Caco-2 (cell line): ENCODE results near the gene NOL6. TPM values are rescaled to one million over a fixed set of nuclear protein-coding genes. Genes with fewer than 3 reads are reported as not detected.
"Not testable (repeated sequence)": the region's sequence is repeated elsewhere in the genome, so short reads cannot be mapped to it uniquely, and the experiment has no call there.

Experiments
- BruUV-seq: library from RNA; stranded (reverse); fragments of 400-500 nt; replicated peaks from 2 replicates; lab custom pipeline; 2021; lab: Mats Ljungman, UMichigan
- CTCF ChIA-PET: fragments of 300-600 bp; sonication (Branson Sonifier 250); formaldehyde crosslinking; loops from one replicate; lab custom pipeline; 2022; ENCODE audit warnings: antibody characterized with exemption; lab: Charles Lee
- POLR2A ChIA-PET: fragments of 300-600 bp; sonication (Branson Sonifier 250); formaldehyde crosslinking; loops from one replicate; lab custom pipeline; 2022; ENCODE audit warnings: antibody characterized with exemption; lab: Charles Lee
- DNase-seq, 2 experiments: peaks; one replicate each; pipeline versions ENCODE4 v3.0.0 to v3.0.0-alpha.2; 2020 to 2022
- H3K27me3 ChIP-seq: replicated peaks from 2 replicates; pipeline ENCODE4 v1.6.0; 2011; ENCODE audit warnings: low read length; ENCODE audit not compliant: control insufficient read depth, insufficient read depth
- H3K36me3 ChIP-seq: 2 replicates; pipeline ENCODE4 v1.5.1; 2011; ENCODE audit warnings: low read length; ENCODE audit not compliant: control insufficient read depth, insufficient read depth
- H3K4me1 ChIP-seq: fragments of 250-450 bp; sonication (Bioruptor Pico); 2 replicates; pipeline ENCODE4 v1.5.1; 2020; ENCODE audit warnings: mild to moderate bottlenecking
- H3K4me3 ChIP-seq: 2 replicates; pipeline ENCODE4 v1.5.1; 2011; ENCODE audit warnings: low read depth, mild to moderate bottlenecking, control low read depth, low read length
- H3K9me3 ChIP-seq: fragments of 250-450 bp; sonication (Bioruptor Pico); 2 replicates; pipeline ENCODE4 v1.5.1; 2020; ENCODE audit warnings: mild to moderate bottlenecking, moderate library complexity
- H3K27ac Mint-ChIP-seq: one replicate; pipeline ENCODE4 v1.8.0; 2022; ENCODE audit warnings: mixed read lengths; ENCODE audit not compliant: unreplicated experiment
- H3K27me3 Mint-ChIP-seq: one replicate; pipeline ENCODE4 v1.8.0; 2022; ENCODE audit warnings: mixed read lengths; ENCODE audit not compliant: insufficient read depth, unreplicated experiment
- H3K36me3 Mint-ChIP-seq: one replicate; pipeline ENCODE4 v1.8.0; 2022; ENCODE audit warnings: mild to moderate bottlenecking, mixed read lengths; ENCODE audit not compliant: insufficient read depth, unreplicated experiment
- H3K4me1 Mint-ChIP-seq: one replicate; pipeline ENCODE4 v1.8.0; 2022; ENCODE audit warnings: low read depth, mixed read lengths; ENCODE audit not compliant: unreplicated experiment
- H3K4me3 Mint-ChIP-seq: one replicate; pipeline ENCODE4 v1.8.0; 2022; ENCODE audit warnings: mild to moderate bottlenecking, moderate library complexity, mixed read lengths; ENCODE audit not compliant: unreplicated experiment
- H3K9me3 Mint-ChIP-seq: one replicate; pipeline ENCODE4 v1.8.0; 2022; ENCODE audit warnings: mixed read lengths; ENCODE audit not compliant: unreplicated experiment
- intact Hi-C: fragments of 100-400 bp; cut with micrococcal nuclease; formaldehyde crosslinking; loops from one replicate; pipeline ENCODE4 v1.10.0; 2022; ENCODE audit not compliant: unreplicated experiment
- total RNA-seq: library from RNA; stranded (reverse); gene quantifications from 2 replicates; pipeline ENCODE4 v1.2.3, GENCODE V29; 2022
- TF ChIP-seq, protein P1 (sequence below), 2 experiments: fragments of 200-600 bp in 1 of 2; IDR thresholded peaks; 1 replicate in 1 of 2; 2 replicates in 1 of 2; pipeline versions ENCODE4 v1.5.1 to v1.8.0; 2011 to 2022; ENCODE audit warnings: antibody characterized with exemption in 1 of 2, control low read depth in 1 of 2, inconsistent platforms in 1 of 2, low read depth in 1 of 2, low read length in 1 of 2, mild to moderate bottlenecking in 1 of 2, moderate library complexity in 1 of 2; ENCODE audit not compliant: insufficient read depth in 1 of 2, severe bottlenecking in 1 of 2, unreplicated experiment in 1 of 2

NOL6 gene
- total RNA-seq, 1 experiment from 2014 or later = 47.2 TPM

DNA sequence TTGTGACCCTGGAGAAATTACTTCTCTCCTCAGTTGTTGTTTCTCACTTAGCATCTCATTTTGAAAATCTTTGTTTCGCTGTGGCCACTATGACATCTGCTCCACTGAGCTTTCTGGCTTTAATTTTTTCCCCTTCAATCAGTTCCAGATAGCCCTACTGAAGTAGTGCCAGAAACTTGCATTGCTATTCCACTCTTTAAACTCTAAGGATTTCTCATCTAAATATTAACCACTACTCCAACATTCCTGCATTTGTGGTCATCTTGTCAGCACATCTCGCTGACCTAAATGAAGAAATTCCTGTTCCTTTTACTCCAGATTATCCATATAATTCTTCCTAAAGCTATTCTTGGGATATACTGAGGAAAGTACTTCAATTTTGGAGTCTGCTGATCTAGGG lies 15.3 kb upstream of the NOL6 start:
- Histone ChIP-seq H3K27me3 (no peaks in the 10 kb centered on the region), H3K9me3 (no peaks in the 10 kb centered on the region), H3K4me3 (no peak overlapping the region), H3K4me1 (no peaks in the 10 kb centered on the region), H3K36me3 (no peaks in the 10 kb centered on the region)
- ChIA-PET POLR2A (no interaction called here), CTCF (no interaction called here)
- H3K27ac Mint-ChIP-seq = no peak overlapping the region
- no TSS peak for BruUV-seq
- DNase-seq = no peak
- TF ChIP-seq, protein P1, sequence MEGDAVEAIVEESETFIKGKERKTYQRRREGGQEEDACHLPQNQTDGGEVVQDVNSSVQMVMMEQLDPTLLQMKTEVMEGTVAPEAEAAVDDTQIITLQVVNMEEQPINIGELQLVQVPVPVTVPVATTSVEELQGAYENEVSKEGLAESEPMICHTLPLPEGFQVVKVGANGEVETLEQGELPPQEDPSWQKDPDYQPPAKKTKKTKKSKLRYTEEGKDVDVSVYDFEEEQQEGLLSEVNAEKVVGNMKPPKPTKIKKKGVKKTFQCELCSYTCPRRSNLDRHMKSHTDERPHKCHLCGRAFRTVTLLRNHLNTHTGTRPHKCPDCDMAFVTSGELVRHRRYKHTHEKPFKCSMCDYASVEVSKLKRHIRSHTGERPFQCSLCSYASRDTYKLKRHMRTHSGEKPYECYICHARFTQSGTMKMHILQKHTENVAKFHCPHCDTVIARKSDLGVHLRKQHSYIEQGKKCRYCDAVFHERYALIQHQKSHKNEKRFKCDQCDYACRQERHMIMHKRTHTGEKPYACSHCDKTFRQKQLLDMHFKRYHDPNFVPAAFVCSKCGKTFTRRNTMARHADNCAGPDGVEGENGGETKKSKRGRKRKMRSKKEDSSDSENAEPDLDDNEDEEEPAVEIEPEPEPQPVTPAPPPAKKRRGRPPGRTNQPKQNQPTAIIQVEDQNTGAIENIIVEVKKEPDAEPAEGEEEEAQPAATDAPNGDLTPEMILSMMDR (IDR thresholded peaks at IDR 0.05; ENCODE audit: insufficient read depth in 1 of 2, low read depth in 1 of 2, low read length in 1 of 2, severe bottlenecking in 1 of 2, unreplicated experiment in 1 of 2) = no peak
- no peaks in the 10 kb centered on the region for H3K36me3 Mint-ChIP-seq
- no peaks in the 10 kb centered on the region for H3K9me3 Mint-ChIP-seq
- H3K4me3 Mint-ChIP-seq = no peak overlapping the region
- intact Hi-C loops = no loop called here
- H3K27me3 Mint-ChIP-seq = no peaks in the 10 kb centered on the region
- peaks cover 7% of the 10 kb centered on the region for H3K4me1 Mint-ChIP-seq

DNA sequence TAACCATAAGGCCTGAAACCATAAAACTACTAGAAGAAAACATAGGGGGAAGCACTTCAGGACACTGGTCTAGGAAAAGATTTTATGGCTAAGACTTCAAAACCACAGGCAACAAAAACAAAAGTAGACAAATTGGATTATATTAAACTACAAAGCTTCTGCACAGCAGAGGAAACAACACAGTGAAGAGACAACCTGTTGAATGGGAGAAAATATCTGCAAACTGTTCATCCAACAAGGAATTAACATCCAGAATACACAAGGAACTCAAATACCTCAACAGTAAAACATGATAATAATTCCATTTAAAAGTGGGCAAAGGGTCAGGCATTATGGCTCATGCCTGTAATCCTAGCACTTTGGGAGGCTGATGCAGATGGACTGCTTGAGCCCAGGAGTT lies 11.6 kb upstream of the NOL6 start:
- H3K9me3 Mint-ChIP-seq, intact Hi-C loops, H3K27me3 Mint-ChIP-seq, H3K36me3 ChIP-seq, DNase-seq, H3K27me3 ChIP-seq, H3K4me3 ChIP-seq, CTCF ChIA-PET, H3K4me1 ChIP-seq, H3K4me3 Mint-ChIP-seq, H3K4me1 Mint-ChIP-seq, H3K36me3 Mint-ChIP-seq, POLR2A ChIA-PET, H3K9me3 ChIP-seq, H3K27ac Mint-ChIP-seq, BruUV-seq: not testable (repeated sequence)

DNA sequence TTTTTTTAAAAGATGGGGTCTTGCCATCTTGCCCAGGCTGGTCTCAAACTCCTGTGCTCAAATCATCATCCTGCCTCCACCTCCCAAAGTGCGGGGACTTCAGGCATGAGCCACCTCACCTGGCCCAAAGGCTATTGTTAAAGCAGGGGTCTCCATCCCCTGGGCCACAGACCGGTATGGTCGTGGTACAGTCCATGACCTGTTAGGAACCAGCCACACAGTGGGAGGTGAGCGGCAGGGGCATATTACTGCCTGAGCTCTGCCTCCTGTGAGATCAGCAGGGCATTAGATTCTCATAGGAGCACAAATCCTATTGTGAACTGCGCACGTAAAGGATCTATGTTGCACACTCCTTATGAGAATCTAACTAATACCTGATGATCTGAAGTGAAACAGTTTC lies 7.3 kb upstream of the NOL6 start:
- intact Hi-C loops = no loop called here
- Mint-ChIP-seq H3K4me3 (no peak overlapping the region), H3K9me3 (no peaks in the 10 kb centered on the region), H3K27me3 (no peaks in the 10 kb centered on the region), H3K27ac (no peak overlapping the region), H3K36me3 (no peaks in the 10 kb centered on the region), H3K4me1 (no peaks in the 10 kb centered on the region)
- H3K4me3 ChIP-seq = no peak overlapping the region
- H3K27me3 ChIP-seq = no peaks in the 10 kb centered on the region
- peaks cover 3% of the 10 kb centered on the region; the same call in 1 of the 2 replicates for H3K4me1 ChIP-seq
- no TSS peak for BruUV-seq
- H3K9me3 ChIP-seq = no peaks in the 10 kb centered on the region
- no peaks in the 10 kb centered on the region for H3K36me3 ChIP-seq
- TF ChIP-seq, protein P1 (IDR thresholded peaks at IDR 0.05; ENCODE audit: insufficient read depth in 1 of 2, low read depth in 1 of 2, low read length in 1 of 2, severe bottlenecking in 1 of 2, unreplicated experiment in 1 of 2) = no peak
- no peak for DNase-seq
- CTCF ChIA-PET = no interaction called here
- POLR2A ChIA-PET = no interaction called here

DNA sequence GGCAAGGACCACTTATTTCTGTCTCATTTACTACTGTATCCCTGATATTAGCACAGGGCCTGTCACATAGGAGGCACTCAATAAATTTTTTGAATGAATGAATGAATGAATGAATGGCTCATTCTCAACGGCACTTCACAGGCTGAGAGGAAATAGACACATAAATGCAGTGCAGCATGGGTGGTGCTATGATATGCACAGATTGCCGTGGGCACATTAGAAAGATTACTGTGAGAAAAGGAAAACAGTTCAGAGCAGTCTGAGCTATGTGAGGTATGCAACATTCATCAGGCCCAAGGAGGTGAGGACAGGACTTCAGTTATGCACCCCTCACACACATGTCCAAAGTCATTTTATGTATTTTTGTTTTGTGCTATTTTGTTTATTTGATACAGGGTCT lies 6.4 kb upstream of the NOL6 start:
- no peak for DNase-seq
- H3K27me3 Mint-ChIP-seq = no peaks in the 10 kb centered on the region
- Histone ChIP-seq H3K9me3 (no peaks in the 10 kb centered on the region), H3K36me3 (no peaks in the 10 kb centered on the region), H3K27me3 (no peaks in the 10 kb centered on the region), H3K4me3 (no peak overlapping the region), H3K4me1 (peaks cover 3% of the 10 kb centered on the region; the same call in 1 of the 2 replicates)
- intact Hi-C loops = no loop called here
- no peaks in the 10 kb centered on the region for H3K36me3 Mint-ChIP-seq
- no peak overlapping the region for H3K4me3 Mint-ChIP-seq
- H3K9me3 Mint-ChIP-seq = no peaks in the 10 kb centered on the region
- no TSS peak for BruUV-seq
- POLR2A ChIA-PET = no interaction called here
- TF ChIP-seq, protein P1 (IDR thresholded peaks at IDR 0.05; ENCODE audit: insufficient read depth in 1 of 2, low read depth in 1 of 2, low read length in 1 of 2, severe bottlenecking in 1 of 2, unreplicated experiment in 1 of 2) = no peak
- H3K27ac Mint-ChIP-seq = no peak overlapping the region
- CTCF ChIA-PET = interaction anchor here (0.9 kb wide), 1 partner anchor 27 kb away, joined by 4 read pairs; no protein-coding TSS in a partner anchor
- no peaks in the 10 kb centered on the region for H3K4me1 Mint-ChIP-seq
